ENCODE measurements around the gene MBLAC1. TPM values are rescaled to one million over a fixed set of nuclear protein-coding genes. Genes with fewer than 3 reads are reported as not detected.

The MBLAC1 gene
- 1 to 10 TPM; 3.0 to 4.4 (median 3.5) TPM for total RNA-seq
- 4.6 TPM for polyA plus RNA-seq
- long read RNA-seq, donor 1, partial matches to known transcripts = 2 of 6 reads
- long read RNA-seq, donor 1, other reads (novel, unspliced or antisense) = 0 of 6 reads
- long read RNA-seq, donor 2, partial matches to known transcripts = 0 of 2 reads
- long read RNA-seq, donor 2, other reads (novel, unspliced or antisense) = 0 of 2 reads
- long read RNA-seq, donor 3, partial matches to known transcripts = 0 of 2 reads
- long read RNA-seq, donor 3, other reads (novel, unspliced or antisense) = 1 of 2 reads
- long read RNA-seq, donor 4, partial matches to known transcripts = 1 of 3 reads
- long read RNA-seq, donor 4, other reads (novel, unspliced or antisense) = 0 of 3 reads

DNA sequence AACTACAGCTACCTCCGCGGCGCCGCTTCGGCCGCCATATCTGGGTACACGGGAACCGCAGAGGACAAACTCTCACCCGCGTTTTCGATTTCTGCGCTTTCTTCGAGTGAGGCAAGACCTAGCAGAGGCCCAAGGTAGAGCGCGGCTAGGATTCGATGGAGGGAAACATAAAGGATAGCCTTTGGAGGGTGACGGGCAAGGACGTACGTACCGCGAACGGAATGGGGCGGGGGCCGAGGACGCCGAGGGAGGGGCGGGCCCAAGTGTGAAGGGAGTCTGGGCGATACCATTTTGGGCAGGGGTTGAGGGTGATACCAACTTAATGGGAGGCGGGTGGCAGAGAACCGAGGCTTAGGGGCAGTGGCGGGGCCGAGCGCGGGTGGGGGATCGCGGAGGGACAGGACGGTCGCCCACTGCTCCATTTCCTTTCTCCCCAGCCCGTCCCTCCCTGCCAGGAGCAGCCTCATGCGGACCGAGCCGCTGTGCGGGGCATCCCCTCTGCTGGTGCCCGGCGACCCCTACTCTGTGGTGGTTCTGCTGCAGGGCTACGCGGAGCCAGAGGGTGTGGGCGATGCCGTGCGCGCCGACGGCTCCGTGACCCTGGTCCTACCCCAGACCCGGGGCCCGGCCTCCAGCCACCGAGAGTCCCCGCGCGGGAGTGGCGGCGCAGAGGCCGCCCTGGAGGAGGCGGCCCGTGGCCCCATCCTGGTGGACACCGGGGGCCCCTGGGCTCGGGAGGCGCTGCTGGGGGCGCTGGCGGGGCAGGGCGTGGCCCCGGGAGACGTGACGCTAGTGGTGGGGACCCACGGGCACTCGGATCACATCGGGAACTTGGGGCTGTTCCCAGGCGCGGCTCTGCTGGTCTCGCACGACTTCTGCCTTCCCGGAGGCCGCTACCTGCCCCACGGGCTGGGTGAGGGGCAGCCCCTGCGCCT, at the start of gene MBLAC1:
Gene MBLAC1, plus strand, starts transcription at position 37 of the 935 bp plus-strand sequence. Its CDS starts 429 bp downstream, at position 466.
- Histone ChIP-seq H3K27me3 (ENCODE audit: control insufficient read depth, insufficient read depth) (no peaks in the 10 kb centered on the region), H3K27ac (ENCODE audit: low read length) (peak within 1 kb of the TSS; percentile 99), H3K4me3 (ENCODE audit: low read length) (peak within 1 kb of the TSS; percentile 84), H3K9me3 (ENCODE audit: control insufficient read depth, low read length) (no peaks in the 10 kb centered on the region), H3K4me1 (ENCODE audit: control insufficient read depth, insufficient read depth, low read length) (no peaks in the 10 kb centered on the region)
- ATAC-seq (peak; percentile 95), DNase-seq (peak; percentile 91 to 95 (median 93))
- WGBS = under 1% methylated on average over 85 of the region's 85 CpGs
- intact Hi-C loops (cut with DNase I) = loop anchor here in 1 of 4 donors (5.0 kb wide), 1 partner anchor 135 kb away; no protein-coding TSS in a partner anchor

- Histone ChIP-seq H3K9me3 (ENCODE audit: control insufficient read depth, low read length) (peaks cover 4% of the 10 kb centered on the region), H3K27me3 (ENCODE audit: control insufficient read depth, insufficient read depth) (no peaks in the 10 kb centered on the region), H3K4me1 (ENCODE audit: control insufficient read depth, insufficient read depth, low read length) (peaks cover 3% of the 10 kb centered on the region), H3K4me3 (ENCODE audit: low read length) (no peak overlapping the region), H3K27ac (ENCODE audit: low read length) (no peak overlapping the region)
- intact Hi-C loops (cut with DNase I) = no loop called here
- ATAC-seq (no peak), DNase-seq (no peak)
- 92% methylated on average over 4 of the region's 4 CpGs for whole genome bisulfite sequencing
Measured at GRCh38 chr7:100077205-100077604, 49.6 kb upstream of the MBLAC1 start.

GRCh38 chr7:100079024-100079560, 47.7 kb upstream of the MBLAC1 start:
- Histone ChIP-seq H3K4me3 (ENCODE audit: low read length) (no peak overlapping the region), H3K27me3 (ENCODE audit: control insufficient read depth, insufficient read depth) (no peaks in the 10 kb centered on the region), H3K9me3 (ENCODE audit: control insufficient read depth, low read length) (no peaks in the 10 kb centered on the region), H3K27ac (ENCODE audit: low read length) (no peak overlapping the region), H3K4me1 (ENCODE audit: control insufficient read depth, insufficient read depth, low read length) (peaks cover 3% of the 10 kb centered on the region)
- no peak for DNase-seq
- intact Hi-C loops (cut with DNase I) = no loop called here
- ATAC-seq = no peak
- 65% methylated on average over 7 of the region's 7 CpGs for WGBS

- intact Hi-C loops (cut with DNase I) = loop anchor here in 2 of 4 donors (10.0 kb wide), 1 partner anchor 86 kb away; no protein-coding TSS in a partner anchor
- Histone ChIP-seq H3K27me3 (ENCODE audit: control insufficient read depth, insufficient read depth) (no peaks in the 10 kb centered on the region), H3K4me1 (ENCODE audit: control insufficient read depth, insufficient read depth, low read length) (peaks cover 3% of the 10 kb centered on the region), H3K27ac (ENCODE audit: low read length) (peak overlapping the region; percentile 60), H3K4me3 (ENCODE audit: low read length) (peak overlapping the region; percentile 76), H3K9me3 (ENCODE audit: control insufficient read depth, low read length) (no peaks in the 10 kb centered on the region)
- ATAC-seq (peak in 1 of 2 donors; percentile 44), DNase-seq (no peak)
- under 1% methylated on average over 34 of the region's 34 CpGs for WGBS
Measured at GRCh38 chr7:100080907-100081534, 45.7 kb upstream of the MBLAC1 start.

GRCh38 chr7:100081535-100082102, 45.1 kb upstream of the MBLAC1 start, which contains the start of gene ZNF3:
TSS of gene ZNF3 (minus strand) at chr7:100081723. CDS start at chr7:100077357, 4,366 bp downstream.
- Histone ChIP-seq H3K4me1 (ENCODE audit: control insufficient read depth, insufficient read depth, low read length) (peaks cover 3% of the 10 kb centered on the region), H3K27ac (ENCODE audit: low read length) (peak within 1 kb of the TSS; percentile 60), H3K9me3 (ENCODE audit: control insufficient read depth, low read length) (no peaks in the 10 kb centered on the region), H3K4me3 (ENCODE audit: low read length) (peak within 1 kb of the TSS; percentile 76), H3K27me3 (ENCODE audit: control insufficient read depth, insufficient read depth) (no peaks in the 10 kb centered on the region)
- WGBS = under 1% methylated on average over 55 of the region's 55 CpGs
- peak; percentile 98 to 99 (median 99) for DNase-seq
- peak; percentile 95 to 97 for ATAC-seq
- intact Hi-C loops (cut with DNase I) = loop anchor here in 2 of 4 donors (10.0 kb wide), 1 partner anchor 87 kb away; no protein-coding TSS in a partner anchor

GRCh38 chr7:100082978-100083377, 43.8 kb upstream of the MBLAC1 start:
- Histone ChIP-seq H3K4me1 (ENCODE audit: control insufficient read depth, insufficient read depth, low read length) (peaks cover 3% of the 10 kb centered on the region), H3K4me3 (ENCODE audit: low read length) (no peak overlapping the region), H3K27me3 (ENCODE audit: control insufficient read depth, insufficient read depth) (no peaks in the 10 kb centered on the region), H3K27ac (ENCODE audit: low read length) (peak overlapping the region; percentile 59), H3K9me3 (ENCODE audit: control insufficient read depth, low read length) (no peaks in the 10 kb centered on the region)
- ATAC-seq = no peak
- intact Hi-C loops (cut with DNase I) = loop anchor here in 2 of 4 donors (10.0 kb wide), 1 partner anchor 88 kb away; no protein-coding TSS in a partner anchor
- 52% methylated on average over 4 of the region's 4 CpGs for whole genome bisulfite sequencing
- no peak for DNase-seq

DNA sequence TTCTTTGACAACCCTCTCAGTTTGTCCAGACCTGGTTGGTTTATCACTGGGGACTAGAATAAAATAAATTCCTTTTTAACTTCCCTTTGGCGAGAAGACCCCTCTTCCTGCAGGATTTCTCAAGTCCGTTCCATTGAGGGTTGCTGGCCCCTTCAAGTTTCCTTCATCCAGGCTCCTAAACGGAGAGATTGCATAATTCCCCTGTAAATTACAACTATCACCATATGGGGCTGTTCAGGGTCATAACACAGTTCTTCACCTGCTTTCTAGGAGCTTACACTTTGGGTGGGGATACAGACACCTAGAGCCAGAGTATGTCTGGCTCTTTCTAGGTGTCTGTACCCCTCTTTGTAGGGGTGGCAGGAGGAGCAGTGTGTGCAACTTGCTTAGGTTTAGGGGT, 41.3 kb upstream of the MBLAC1 start:
- Histone ChIP-seq H3K9me3 (ENCODE audit: control insufficient read depth, low read length) (no peaks in the 10 kb centered on the region), H3K4me1 (ENCODE audit: control insufficient read depth, insufficient read depth, low read length) (peaks cover 3% of the 10 kb centered on the region), H3K4me3 (ENCODE audit: low read length) (no peak overlapping the region), H3K27me3 (ENCODE audit: control insufficient read depth, insufficient read depth) (no peaks in the 10 kb centered on the region), H3K27ac (ENCODE audit: low read length) (no peak overlapping the region)
- ATAC-seq (no peak), DNase-seq (no peak)
- WGBS = 50% methylated on average over 3 of the region's 3 CpGs
- intact Hi-C loops (cut with DNase I) = loop anchor here in 2 of 4 donors (10.0 kb wide), 1 partner anchor 91 kb away; no protein-coding TSS in a partner anchor

GRCh38 chr7:100087055-100087750, 39.6 kb upstream of the MBLAC1 start:
- no peak overlapping the region for H3K4me3 ChIP-seq (ENCODE audit: low read length)
- 79% methylated on average over 10 of the region's 10 CpGs for WGBS
- intact Hi-C loops (cut with DNase I) = loop anchor here in 2 of 4 donors (10.0 kb wide), 1 partner anchor 92 kb away; no protein-coding TSS in a partner anchor
- no peak for DNase-seq
- ATAC-seq = no peak
- H3K9me3 ChIP-seq (ENCODE audit: control insufficient read depth, low read length) = no peaks in the 10 kb centered on the region
- H3K4me1 ChIP-seq (ENCODE audit: control insufficient read depth, insufficient read depth, low read length) = peaks cover 3% of the 10 kb centered on the region
- no peaks in the 10 kb centered on the region for H3K27me3 ChIP-seq (ENCODE audit: control insufficient read depth, insufficient read depth)
- no peak overlapping the region for H3K27ac ChIP-seq (ENCODE audit: low read length)

- ATAC-seq = no peak
Measured at GRCh38 chr7:100088095-100088620, 38.6 kb upstream of the MBLAC1 start.

More at GRCh38 chr7:100088095-100088620, 38.6 kb upstream of the MBLAC1 start:
- intact Hi-C loops (cut with DNase I) = loop anchor here in 2 of 4 donors (10.0 kb wide), 1 partner anchor 93 kb away; no protein-coding TSS in a partner anchor
- Histone ChIP-seq H3K27ac (ENCODE audit: low read length) (peak overlapping the region; percentile 71), H3K4me1 (ENCODE audit: control insufficient read depth, insufficient read depth, low read length) (peaks cover 3% of the 10 kb centered on the region), H3K4me3 (ENCODE audit: low read length) (peak overlapping the region; percentile 79), H3K27me3 (ENCODE audit: control insufficient read depth, insufficient read depth) (no peaks in the 10 kb centered on the region), H3K9me3 (ENCODE audit: control insufficient read depth, low read length) (no peaks in the 10 kb centered on the region)
- 79% methylated on average over 11 of the region's 11 CpGs for WGBS
- DNase-seq = no peak
